Stimulated activated memory B cell treated with anti-CD40 and anti-IgM and Interleukin-4, amounts not matched to agents 10 μg/mL and 1 μg/mL and 100 μg/mL, for 72 hours (primary cell): ENCODE data around the gene IBSP.

Source experiments
- ATAC-seq: fragments of 150-1000 bp; cut with Tn5 transposase; 2 replicates; pipeline ENCODE4 v1.10.0; 2021
- H3K27ac Mint-ChIP-seq: one replicate; pipeline ENCODE4 v1.8.0; 2022; ENCODE audit warnings: mild to moderate bottlenecking, mixed read lengths
- H3K27me3 Mint-ChIP-seq: one replicate; pipeline ENCODE4 v1.8.0; 2022; ENCODE audit warnings: mixed read lengths
- H3K36me3 Mint-ChIP-seq: one replicate; pipeline ENCODE4 v1.8.0; 2022; ENCODE audit warnings: mixed read lengths
- H3K4me1 Mint-ChIP-seq: one replicate; pipeline ENCODE4 v1.8.0; 2022; ENCODE audit warnings: mixed read lengths
- H3K4me3 Mint-ChIP-seq: one replicate; pipeline ENCODE4 v1.8.0; 2022; ENCODE audit warnings: mild to moderate bottlenecking, moderate library complexity, mixed read lengths
- H3K9me3 Mint-ChIP-seq: one replicate; pipeline ENCODE4 v1.8.0; 2022; ENCODE audit warnings: mixed read lengths

The IBSP gene

DNA sequence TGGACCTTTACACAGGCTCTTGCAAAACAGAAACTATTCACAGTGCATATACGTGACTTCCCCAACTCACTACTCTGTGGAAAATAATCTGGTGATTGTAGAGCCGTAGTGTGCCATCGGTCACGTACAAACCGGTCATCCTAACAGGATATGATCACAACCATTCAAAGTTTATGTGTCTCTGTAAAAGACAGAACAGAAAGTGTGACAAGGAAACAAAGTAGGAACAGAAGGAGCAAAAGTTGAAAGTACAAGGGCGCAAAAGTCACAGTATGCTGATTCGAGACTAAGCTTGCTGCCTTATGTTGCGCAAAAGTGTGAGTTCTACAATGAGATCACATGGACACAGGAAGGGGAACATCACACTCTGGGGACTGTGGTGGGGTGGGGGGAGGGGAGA lies 52.0 kb downstream of the IBSP start:
- ATAC-seq, result no peak
- Mint-ChIP-seq H3K36me3 (no peaks in the 10 kb centered on the region), H3K4me3 (no peak overlapping the region), H3K4me1 (peaks cover 8% of the 10 kb centered on the region), H3K27ac (no peak overlapping the region), H3K27me3 (peaks cover 3% of the 10 kb centered on the region), H3K9me3 (no peaks in the 10 kb centered on the region)

DNA sequence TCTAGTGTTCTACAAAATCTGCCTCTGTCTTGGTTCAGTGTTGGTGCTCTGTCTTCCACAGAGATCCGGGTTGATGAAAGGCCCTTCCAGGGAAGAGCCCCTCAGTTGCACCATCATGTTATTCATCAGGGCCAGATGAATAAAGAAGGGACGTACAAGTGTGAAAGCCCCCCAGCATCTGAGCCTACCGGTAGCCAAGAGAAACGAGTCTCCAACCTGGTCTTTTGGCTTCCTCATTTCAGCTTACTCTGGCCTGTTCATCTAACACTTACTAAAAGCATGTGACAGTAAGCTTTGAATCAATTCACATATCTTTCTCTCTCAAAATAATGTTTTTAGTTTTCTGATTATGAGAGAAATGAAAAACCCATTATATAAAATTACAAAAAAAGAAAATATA lies 52.6 kb downstream of the IBSP start:
- H3K9me3 Mint-ChIP-seq, result no peaks in the 10 kb centered on the region
- H3K27ac Mint-ChIP-seq, result no peak overlapping the region

DNA sequence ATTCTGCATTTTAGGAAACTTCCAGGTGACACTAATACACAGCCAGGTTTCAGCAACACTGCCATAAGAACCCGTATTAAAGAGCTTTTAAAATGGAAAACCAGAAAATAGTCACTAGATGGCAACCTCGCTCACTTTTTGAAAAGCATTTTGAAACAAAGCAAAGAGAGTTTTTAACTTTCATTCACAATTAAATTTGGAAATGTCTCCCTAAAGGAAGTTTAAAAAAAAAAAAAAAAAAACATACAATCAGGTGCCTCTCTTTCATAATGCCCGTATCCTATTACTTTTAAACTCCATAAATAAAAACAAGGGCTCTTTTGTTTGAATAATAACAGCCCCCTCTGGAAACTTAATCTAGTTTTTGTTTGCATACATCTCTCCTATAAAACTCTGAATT lies 53.8 kb downstream of the IBSP start:
- no peak for ATAC-seq
- Mint-ChIP-seq H3K4me1 (peaks cover 8% of the 10 kb centered on the region), H3K27me3 (no peaks in the 10 kb centered on the region), H3K27ac (no peak overlapping the region), H3K36me3 (no peaks in the 10 kb centered on the region), H3K4me3 (no peak overlapping the region), H3K9me3 (no peaks in the 10 kb centered on the region)

More for the DNA sequence above, 52.6 kb downstream of the IBSP start:
- Mint-ChIP-seq H3K36me3 (no peaks in the 10 kb centered on the region), H3K27me3 (no peaks in the 10 kb centered on the region), H3K4me1 (peaks cover 8% of the 10 kb centered on the region), H3K4me3 (no peak overlapping the region)
- no peak for ATAC-seq

DNA sequence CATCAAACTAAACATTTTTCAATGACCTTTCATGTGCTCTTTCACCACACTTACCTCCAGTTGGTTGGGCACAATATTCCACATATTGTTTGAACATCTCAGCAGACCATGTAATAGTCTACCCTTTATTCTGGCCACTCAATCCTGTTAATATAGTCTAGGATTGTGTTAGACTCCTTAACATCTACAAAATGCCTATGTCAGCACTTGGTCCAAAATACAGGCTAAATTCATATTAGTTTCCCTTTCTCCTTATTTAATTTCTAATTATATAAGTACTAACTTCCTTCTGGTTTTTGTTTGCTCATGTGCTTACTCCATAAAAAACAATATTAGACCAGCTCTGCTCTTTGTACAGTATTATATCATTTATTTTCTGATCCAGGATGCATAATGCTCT lies 54.5 kb downstream of the IBSP start:
- Mint-ChIP-seq H3K27ac (no peak overlapping the region), H3K36me3 (no peaks in the 10 kb centered on the region), H3K4me3 (no peak overlapping the region), H3K9me3 (no peaks in the 10 kb centered on the region), H3K4me1 (peaks cover 5% of the 10 kb centered on the region), H3K27me3 (no peaks in the 10 kb centered on the region)
- no peak for ATAC-seq

DNA sequence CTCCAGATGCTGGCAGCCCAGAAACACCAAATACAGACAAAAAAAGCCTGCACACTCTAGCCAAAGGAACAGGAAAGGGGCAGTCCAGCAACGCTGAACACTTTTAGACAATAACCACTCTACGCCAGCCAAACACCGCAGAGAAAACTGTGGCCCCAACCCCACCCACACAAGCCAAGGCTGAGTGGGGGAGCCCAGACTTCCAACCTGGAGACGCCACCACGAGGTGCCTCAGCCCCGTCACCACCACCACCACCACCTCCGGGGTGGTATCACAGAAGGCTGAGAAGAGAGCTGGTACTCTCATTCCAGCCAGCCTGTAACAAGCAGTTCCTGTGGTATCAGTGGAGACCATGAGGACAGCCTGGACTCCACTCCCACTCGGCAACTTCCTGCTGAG lies 56.2 kb downstream of the IBSP start:
- Mint-ChIP-seq H3K4me1 (no peaks in the 10 kb centered on the region), H3K36me3 (no peaks in the 10 kb centered on the region), H3K27me3 (no peaks in the 10 kb centered on the region), H3K4me3 (no peak overlapping the region), H3K9me3 (no peaks in the 10 kb centered on the region), H3K27ac (no peak overlapping the region)
- ATAC-seq, result peak; percentile 38

DNA sequence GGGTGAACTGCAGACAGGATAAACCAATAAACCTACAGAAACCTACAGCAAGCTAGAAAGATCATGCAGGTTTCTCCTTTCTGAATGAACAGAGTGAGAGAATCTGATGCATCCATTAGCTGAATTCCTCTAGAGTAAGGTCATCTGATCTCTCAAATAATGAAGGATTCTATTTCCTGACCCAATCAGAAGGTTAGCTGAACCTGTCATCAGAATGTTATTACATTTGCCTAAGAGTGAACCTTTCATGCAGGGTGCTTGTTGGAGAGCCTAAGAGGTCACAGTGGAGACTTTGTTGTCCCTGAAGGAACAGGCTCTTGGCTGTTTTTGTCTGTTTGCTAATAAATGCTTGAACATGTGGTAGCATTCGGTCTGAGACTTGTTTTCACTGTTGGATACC lies 57.5 kb downstream of the IBSP start:
- no peaks in the 10 kb centered on the region for H3K27me3 Mint-ChIP-seq

DNA sequence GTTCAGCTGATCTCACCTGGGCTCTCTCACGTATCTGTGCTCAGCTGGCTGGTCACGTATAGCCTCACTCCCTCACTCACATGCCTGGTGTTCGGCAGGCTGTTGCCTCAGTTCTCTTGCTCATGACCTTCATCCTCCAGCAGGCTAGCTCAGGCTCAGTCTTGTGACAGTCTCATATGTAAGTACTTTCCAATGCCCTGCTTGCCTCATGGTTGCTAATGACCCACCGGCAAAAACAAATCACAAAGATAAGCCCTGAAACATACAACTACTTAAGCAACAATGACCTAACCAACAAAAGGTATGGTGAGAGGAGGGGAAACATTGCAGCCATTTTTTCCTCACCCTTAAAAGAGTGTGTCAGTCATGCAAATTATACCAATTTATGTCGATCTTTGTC lies 58.4 kb downstream of the IBSP start:
- no peaks in the 10 kb centered on the region for H3K9me3 Mint-ChIP-seq
- H3K27ac Mint-ChIP-seq, result no peak overlapping the region
- no peaks in the 10 kb centered on the region for H3K36me3 Mint-ChIP-seq
- H3K4me3 Mint-ChIP-seq, result no peak overlapping the region
- no peak for ATAC-seq
- H3K27me3 Mint-ChIP-seq, result no peaks in the 10 kb centered on the region
- H3K4me1 Mint-ChIP-seq, result no peaks in the 10 kb centered on the region

More for the DNA sequence above, 57.5 kb downstream of the IBSP start:
- no peak for ATAC-seq
- Mint-ChIP-seq H3K9me3 (no peaks in the 10 kb centered on the region), H3K27ac (no peak overlapping the region), H3K36me3 (no peaks in the 10 kb centered on the region), H3K4me1 (no peaks in the 10 kb centered on the region), H3K4me3 (no peak overlapping the region)
